HG03064 (cell line): Measurements from ENCODE around the gene PHACTR1.

ENCODE experiments used
- ATAC-seq: cut with Tn5 transposase; IDR thresholded peaks from one replicate; pipeline ENCODE4 v1.9.1; 2021; ENCODE audit warnings: low read depth; ENCODE audit not compliant: unreplicated experiment

PHACTR1 gene

DNA sequence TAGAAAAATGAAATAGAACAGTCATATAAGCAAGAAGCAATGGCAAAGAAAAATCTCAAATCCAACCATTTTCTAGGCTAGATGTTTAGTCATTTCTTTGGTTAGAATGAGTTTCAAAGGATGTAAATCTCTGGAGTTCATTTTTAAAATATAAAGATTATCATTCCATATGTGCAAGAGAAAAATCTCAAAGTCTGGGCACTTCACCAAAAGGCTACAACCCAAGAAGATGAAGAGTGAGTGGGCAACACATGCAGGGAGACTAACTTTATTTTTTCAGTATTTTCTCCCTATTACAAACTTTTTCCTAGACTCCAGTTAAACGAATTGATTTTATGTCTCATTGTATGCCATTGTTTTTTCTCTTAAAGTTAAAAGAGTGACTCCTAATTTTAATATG, 83.6 kb downstream of the PHACTR1 start:
- no peak for ATAC-seq

- ATAC-seq, result no peak
These were observed 84.6 kb downstream of the PHACTR1 start for GRCh38 chr6:12801141-12801540.

- no peak for ATAC-seq
These were observed 85.9 kb downstream of the PHACTR1 start for GRCh38 chr6:12802440-12802839.

GRCh38 chr6:12803486-12803885, 86.9 kb downstream of the PHACTR1 start:
- ATAC-seq, result no peak

DNA sequence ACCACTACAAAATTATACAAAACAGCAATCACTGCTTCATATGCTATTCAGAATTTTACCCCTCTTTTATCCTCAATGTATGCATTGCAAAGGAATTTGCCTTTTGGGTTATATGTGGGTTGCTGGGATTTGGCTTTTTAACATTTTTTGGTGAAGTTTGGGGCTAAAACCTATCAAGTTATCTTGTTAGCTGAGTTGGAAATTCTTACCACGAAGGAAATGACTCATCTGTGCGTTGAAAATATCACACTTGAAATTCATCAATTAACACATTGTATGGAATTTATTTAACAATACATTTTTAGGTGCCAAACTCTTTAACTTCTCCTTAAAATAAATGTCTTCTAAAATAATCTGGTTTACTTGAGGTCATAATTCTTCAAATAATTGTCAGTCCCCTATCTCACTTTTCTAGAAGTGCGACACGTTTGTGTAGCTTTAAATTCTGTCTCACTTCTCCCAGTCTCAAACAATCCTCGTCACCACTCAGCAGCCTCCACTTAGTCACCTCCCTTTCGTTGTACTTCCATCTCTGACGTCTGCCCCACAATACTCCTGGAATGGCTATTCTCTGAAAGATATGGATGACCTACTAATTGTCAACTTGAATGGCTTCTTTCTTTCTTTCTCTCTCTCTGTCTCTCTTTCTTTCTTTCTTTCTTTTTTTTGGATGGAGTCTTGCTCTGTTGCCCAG, 88.5 kb downstream of the PHACTR1 start:
- ATAC-seq, result no peak

DNA sequence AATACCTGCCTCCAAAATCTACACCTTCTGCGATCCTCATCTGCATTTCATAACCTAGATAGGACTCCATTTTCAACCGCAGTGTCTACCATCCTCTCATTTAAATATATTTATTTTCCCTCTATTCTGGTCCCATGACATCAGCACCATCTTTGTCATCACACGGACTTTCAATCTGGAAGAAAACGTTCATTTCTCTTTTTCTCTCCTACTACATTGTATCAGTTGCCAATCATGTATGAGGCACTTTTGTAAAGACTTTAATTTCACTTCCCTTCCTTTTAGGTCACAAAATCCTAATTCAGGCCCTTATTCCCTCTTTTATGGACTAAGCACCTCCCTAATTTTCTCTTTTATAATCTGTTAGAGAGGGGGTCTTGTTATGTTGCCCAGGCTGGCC, 89.6 kb downstream of the PHACTR1 start:
- no peak for ATAC-seq

DNA sequence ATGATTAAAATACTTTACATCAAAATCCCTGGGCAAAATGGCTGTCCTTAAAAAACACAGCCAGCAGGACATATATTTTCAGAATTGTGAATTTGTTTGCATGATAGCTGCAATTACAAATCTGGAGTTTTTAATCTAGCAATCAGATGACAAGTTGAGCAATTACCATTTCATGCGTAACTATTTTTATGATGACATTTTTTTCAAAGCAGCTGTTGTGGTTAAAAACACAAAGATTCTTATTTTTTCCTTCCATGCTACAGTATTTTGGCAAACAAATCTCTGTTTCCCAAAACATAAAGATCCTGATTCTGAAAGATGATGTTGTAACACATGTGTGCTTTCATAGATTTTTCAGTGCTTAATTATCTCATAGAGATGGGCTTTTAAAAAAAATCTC, 90.2 kb downstream of the PHACTR1 start:
- ATAC-seq, result no peak

GRCh38 chr6:12811519-12811918, 95.0 kb downstream of the PHACTR1 start:
- no peak for ATAC-seq

DNA sequence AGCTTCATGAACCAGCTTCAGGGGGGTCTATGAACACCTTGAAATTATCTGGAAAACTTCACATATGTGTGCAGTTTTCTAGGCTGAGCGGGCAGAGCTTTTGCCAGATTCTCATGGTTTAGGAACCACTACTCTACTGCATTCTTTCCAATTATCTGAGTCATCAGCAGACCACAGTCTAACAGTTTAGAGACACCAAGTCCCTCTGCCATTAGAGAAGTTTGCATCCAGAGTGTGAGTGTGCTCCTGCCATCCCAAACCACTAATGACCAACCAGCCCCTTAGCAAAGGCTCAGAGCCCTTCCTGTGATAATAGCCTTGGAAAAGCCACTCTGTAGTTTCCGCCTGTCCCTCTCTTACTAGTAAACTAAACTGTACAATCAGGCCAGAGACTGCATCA, 96.8 kb downstream of the PHACTR1 start:
- ATAC-seq, result no peak

DNA sequence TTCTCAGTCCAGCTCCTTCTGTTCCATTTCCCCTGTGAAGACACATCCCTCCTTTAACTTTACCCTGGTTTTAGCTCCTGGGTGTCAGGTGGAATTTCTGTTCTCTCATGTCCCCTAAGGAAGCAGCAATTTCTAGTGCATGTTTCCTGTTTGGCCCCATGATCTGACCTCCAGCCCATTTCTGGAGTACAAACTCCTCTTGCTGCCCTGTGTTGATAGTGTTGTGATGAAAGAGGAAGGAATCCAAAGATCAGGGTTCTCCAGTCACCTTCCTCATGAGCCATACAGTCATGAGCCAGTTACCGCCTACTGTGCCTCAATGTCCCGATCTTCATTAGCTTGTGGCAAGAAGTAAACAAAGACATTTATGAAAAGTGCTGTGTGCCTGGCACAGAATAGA, 97.4 kb downstream of the PHACTR1 start:
- ATAC-seq, result no peak

GRCh38 chr6:12815089-12815488, 98.5 kb downstream of the PHACTR1 start:
- no peak for ATAC-seq

DNA sequence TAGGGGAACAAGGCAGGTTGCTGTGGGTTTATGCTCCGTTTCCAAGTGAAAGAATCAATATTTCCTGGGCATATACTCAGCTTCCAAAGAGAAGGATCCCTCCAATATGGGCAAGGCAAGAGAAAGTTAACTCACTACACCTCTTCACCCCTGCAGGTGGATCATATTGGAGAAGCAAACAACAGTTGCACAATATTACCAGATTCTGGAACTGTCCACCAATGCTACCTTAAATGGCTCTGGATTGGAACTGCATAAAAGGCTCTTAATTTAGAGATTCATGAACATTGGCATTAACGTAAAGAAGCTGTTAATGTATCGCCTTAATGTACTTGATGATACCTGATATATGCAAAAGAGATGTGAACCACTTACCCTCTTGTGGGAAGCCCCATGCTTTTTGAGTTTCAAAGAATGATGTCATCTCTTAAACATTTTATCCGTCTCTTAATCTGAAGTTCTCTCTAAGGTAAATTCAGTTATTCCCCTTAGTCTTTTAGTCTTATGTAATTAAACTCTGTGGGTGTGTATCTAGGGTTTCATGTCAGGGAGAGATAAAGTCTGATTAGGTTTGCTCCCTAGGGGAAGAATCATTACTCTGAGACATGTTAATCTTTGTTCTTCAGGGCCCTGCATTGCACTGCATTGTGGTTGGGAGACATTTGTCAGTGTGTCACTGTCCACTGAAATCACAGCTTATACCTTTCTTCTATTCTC, 99.5 kb downstream of the PHACTR1 start:
- ATAC-seq, result no peak

DNA sequence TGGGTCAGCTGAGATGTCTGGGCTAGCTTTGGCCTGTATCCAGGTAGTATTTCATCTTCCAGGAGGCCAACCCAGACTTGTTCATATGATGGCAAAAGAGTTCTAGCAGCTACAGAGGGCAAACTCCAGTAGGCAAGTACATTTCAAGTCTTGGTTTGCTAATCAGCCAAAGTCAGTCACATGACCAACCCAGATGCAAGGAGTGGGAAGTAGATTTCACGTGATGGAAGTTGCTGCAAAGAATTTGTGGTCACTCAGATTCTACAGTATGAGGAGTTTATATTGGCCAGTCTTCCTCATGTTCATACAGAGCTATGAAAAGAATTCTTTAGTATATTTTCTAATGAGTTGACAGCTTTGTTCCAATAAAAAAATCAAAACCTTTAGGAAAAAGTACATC, 101.8 kb downstream of the PHACTR1 start:
- no peak for ATAC-seq

GRCh38 chr6:12823847-12824246, 107.3 kb downstream of the PHACTR1 start:
- no peak for ATAC-seq

DNA sequence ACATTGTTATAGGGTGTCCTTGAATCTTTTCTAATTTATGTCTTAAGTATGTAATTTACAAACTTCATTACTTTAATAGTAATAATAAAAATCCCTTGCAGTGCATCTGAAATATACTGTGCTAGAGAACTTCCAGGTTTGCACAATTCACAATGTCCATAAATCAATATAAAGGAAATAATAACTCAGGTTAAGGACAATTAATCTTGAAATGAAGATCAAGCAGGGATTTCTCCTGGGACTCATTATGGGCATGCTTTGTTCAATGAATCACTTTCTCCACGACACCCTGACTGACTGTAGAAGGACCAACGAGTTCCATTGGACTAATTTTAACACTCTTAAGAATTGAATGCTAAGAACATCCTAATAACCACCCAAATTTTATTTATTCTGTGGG, 110.0 kb downstream of the PHACTR1 start:
- no peak for ATAC-seq

DNA sequence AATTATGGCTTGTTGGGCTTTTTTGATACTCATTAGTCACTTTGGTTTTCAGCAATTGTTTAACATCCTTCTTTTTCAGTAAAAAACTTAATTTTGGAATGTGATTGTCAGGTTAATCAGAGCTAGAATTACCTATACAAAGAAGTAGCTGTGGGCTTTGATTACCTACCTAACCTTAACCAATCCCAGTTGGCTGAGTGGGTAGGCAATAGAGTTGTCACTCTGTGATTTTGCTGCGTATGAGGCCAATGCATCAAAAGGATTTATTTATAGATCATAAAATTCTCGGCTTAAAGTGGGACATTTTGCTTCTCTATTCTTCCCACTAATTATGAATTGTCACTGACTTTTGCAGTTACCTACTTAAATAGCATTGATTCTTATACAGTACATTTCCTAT, 111.4 kb downstream of the PHACTR1 start:
- ATAC-seq, result no peak

DNA sequence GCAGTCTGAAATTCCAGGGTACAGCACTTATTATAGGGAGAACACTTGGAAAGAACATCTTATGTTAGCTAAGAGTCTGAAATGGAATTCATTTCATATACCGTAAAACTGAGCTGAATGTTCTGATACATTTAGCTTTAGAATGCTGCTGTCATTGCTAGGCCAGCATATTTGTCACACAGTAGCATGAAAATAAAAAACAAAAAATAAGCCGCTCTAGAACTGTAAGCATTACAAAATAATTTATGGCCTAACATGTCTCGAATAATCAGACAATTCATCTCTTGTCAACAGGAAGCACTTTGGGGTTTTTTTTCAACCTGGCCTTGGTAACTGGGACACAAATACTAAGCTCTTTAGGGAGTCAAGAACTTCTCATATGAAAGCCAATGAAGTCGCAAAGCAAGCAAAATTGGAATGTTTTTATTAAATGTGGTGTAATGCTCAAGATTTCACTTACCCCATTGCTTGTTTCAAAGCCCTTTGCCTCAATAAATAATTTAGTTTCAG, 115.7 kb downstream of the PHACTR1 start:
- no peak for ATAC-seq

GRCh38 chr6:12836009-12836408, 119.4 kb downstream of the PHACTR1 start:
- no peak for ATAC-seq

GRCh38 chr6:12841619-12842018, 125.1 kb downstream of the PHACTR1 start:
- no peak for ATAC-seq

DNA sequence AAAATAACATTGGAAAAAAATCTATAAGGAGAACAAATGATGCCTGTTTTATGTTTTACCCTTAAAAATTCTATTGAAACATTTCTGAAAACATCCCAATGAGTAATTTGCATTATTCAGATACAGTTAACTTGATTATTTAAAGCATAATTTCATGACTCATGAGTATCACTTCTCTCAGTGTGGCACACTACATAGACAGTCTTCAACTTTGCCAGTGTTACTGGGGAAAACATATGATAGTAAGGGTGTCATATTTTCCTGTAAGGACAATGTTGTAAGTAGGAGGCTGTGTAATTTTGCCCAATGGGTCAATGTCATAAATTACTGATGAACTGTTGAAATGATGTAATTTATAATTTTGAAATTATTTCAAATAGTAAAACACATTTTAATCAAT, 125.5 kb downstream of the PHACTR1 start:
- no peak for ATAC-seq

- ATAC-seq, result no peak
These were observed 126.1 kb downstream of the PHACTR1 start for GRCh38 chr6:12842658-12843057.
